AG09309 (cell line): ENCODE data around the gene ABCC6.
"Not testable (repeated sequence)": the region's sequence is repeated elsewhere in the genome, so short reads cannot be mapped to it uniquely, and the experiment has no call there.

Experiments used
- DNase-seq: peaks from one replicate; pipeline ENCODE4 v3.0.0-alpha.2; 2010; ENCODE audit warnings: low read depth
- H3K4me3 ChIP-seq: 2 replicates; pipeline ENCODE4 v1.5.1; 2011; ENCODE audit warnings: mild to moderate bottlenecking, low read depth, low read length, moderate library complexity; ENCODE audit not compliant: control insufficient read depth
- CTCF ChIP-seq: IDR thresholded peaks from 2 replicates; pipeline ENCODE4 v1.5.1; 2011; ENCODE audit warnings: mild to moderate bottlenecking, low read depth, low read length, inconsistent platforms; ENCODE audit not compliant: insufficient read depth, control insufficient read depth; ENCODE audit errors: missing control alignments

ABCC6 gene

GRCh38 chr16:16182918-16183317 lies 40.4 kb downstream of the ABCC6 start:
- TF ChIP-seq CTCF = no peak
- no peak overlapping the region for H3K4me3 ChIP-seq
- DNase-seq = no peak

GRCh38 chr16:16181748-16182147 lies 41.5 kb downstream of the ABCC6 start:
- DNase-seq, H3K4me3 ChIP-seq: not testable (repeated sequence)

- no peak overlapping the region for H3K4me3 ChIP-seq
- no peak for TF ChIP-seq CTCF
- DNase-seq = no peak
These were observed 44.7 kb downstream of the ABCC6 start for GRCh38 chr16:16178455-16179162.

GRCh38 chr16:16176328-16176727 lies 47.0 kb downstream of the ABCC6 start:
- no peak for TF ChIP-seq CTCF
- no peak overlapping the region for H3K4me3 ChIP-seq
- no peak for DNase-seq

GRCh38 chr16:16175296-16175695 lies 48.0 kb downstream of the ABCC6 start:
- DNase-seq = no peak
- TF ChIP-seq CTCF = no peak
- H3K4me3 ChIP-seq = no peak overlapping the region

- no peak for TF ChIP-seq CTCF
- H3K4me3 ChIP-seq = no peak overlapping the region
- no peak for DNase-seq
These were observed 50.3 kb downstream of the ABCC6 start for GRCh38 chr16:16172991-16173390.

GRCh38 chr16:16171332-16171919 lies 51.9 kb downstream of the ABCC6 start:
- DNase-seq = no peak
- no peak for TF ChIP-seq CTCF
- H3K4me3 ChIP-seq = no peak overlapping the region
